GM12801 (cell line): ENCODE data around the gene CDKN1C.

Experiments used
- TF ChIP-seq, protein P1 (sequence below): IDR thresholded peaks from one replicate; pipeline ENCODE4 v1.5.1; 2011; ENCODE audit warnings: control low read depth; ENCODE audit not compliant: insufficient read length; ENCODE audit errors: extremely low read depth

CDKN1C gene

GRCh38 chr11:2909133-2909902, 23.7 kb upstream of the CDKN1C start:
- TF ChIP-seq, protein P1, sequence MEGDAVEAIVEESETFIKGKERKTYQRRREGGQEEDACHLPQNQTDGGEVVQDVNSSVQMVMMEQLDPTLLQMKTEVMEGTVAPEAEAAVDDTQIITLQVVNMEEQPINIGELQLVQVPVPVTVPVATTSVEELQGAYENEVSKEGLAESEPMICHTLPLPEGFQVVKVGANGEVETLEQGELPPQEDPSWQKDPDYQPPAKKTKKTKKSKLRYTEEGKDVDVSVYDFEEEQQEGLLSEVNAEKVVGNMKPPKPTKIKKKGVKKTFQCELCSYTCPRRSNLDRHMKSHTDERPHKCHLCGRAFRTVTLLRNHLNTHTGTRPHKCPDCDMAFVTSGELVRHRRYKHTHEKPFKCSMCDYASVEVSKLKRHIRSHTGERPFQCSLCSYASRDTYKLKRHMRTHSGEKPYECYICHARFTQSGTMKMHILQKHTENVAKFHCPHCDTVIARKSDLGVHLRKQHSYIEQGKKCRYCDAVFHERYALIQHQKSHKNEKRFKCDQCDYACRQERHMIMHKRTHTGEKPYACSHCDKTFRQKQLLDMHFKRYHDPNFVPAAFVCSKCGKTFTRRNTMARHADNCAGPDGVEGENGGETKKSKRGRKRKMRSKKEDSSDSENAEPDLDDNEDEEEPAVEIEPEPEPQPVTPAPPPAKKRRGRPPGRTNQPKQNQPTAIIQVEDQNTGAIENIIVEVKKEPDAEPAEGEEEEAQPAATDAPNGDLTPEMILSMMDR: no peak

DNA sequence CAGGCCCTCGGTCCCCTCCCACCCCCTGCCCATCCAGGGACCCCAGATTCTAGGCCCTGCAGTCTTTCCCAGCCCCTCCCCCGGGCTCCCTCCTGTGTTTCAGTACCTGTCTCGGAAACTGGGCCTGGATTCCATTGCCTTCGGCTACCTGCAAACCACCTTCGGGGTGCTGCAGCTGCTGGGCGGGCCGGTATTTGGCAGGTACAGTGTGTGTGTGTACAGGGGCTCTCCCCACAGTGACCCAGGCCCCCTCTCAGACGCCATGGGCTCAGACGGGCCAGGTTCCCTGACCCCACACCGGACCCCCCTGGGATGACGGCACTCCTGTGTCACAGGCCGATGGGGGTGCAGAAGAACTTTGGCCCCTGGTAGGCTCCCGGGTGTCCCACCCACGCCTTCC, 22.6 kb upstream of the CDKN1C start:
- TF ChIP-seq, protein P1: no peak

DNA sequence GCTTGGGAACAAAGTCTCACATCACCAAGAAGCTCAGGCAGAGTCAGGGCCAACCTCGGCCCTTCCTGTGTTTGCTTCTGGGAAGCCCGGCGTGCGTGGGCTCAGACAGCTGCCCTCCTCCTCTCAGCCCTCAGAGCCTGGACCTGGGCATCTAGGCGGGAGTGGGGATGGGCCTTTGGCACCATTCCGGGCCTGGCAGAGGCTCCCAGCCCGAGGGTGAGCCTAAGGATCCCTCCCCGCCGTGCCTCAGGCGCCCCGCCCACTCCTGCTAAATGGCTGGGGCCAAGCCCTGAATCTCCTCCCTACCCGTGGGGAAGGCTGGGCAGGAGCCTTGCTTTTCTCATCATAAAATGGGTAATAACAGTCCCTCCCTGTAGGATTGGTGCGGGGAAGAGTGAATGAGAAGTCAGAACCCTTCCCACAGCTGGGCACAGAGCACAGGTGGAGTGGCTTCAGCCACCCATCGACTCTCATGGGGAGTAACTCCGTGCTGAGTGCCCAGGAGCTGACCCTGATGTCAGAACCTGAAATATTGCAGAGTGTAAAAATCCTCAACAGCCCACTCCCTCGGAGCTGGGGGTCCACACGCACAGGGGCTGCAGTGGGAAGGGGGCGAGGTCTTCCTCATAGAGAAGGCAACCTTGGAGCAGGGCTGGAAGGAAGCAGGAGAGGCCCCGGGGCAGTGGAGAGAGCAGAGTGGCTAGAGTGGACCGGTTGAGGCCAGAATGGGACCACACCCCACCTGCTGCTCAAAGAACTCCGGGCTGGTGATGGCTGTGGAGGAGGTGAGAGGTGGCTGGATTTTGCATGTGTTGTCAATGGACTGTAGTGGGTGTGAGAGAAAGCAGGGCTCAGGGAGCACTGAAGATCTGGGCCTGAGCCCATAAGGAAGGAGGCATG, 18.8 kb upstream of the CDKN1C start:
- TF ChIP-seq, protein P1: no peak

GRCh38 chr11:2903672-2904011, 18.1 kb upstream of the CDKN1C start:
- TF ChIP-seq, protein P1: no peak

DNA sequence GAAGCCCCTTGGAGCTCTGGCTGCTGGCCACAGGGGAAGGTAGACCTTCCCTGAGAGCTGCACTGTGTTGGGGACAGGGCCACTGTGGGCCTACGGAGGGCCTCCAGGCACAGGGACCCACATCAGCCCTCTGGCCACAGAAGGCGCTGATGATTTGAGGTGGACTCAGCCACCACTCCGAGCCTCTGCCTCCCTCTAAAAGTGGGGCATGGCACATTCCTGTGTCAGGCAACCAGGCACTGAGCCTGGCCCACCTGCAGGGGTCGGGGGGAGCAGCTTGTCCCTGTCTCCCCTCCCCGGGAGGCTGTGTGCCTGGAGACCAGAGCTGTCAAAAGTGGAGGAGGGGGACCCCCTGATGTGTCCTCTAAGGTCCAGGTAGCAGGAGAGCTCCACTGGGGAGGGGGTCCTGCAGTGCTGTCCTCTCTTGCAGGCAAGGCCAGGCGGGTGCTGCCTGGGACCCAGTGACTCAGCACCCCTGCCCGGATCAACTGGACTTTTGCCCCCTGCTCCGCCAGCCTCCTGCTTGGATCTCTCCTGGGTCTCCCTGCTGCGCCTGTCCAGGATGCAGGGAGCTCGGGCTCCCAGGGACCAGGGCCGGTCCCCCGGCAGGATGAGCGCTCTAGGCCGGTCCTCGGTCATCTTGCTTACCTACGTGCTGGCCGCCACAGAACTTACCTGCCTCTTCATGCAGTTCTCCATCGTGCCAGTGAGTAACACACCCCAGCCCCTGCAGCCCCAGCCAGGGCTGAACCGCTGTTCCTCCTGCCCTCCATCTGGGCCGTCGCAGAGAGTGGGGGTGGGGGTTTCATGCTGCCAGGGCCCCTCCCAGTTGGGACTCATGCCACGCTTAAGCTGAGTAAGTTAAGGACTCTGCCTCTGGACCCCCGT, 17.5 kb upstream of the CDKN1C start:
- TF ChIP-seq, protein P1: no peak

GRCh38 chr11:2901854-2902783, 16.5 kb upstream of the CDKN1C start:
- TF ChIP-seq, protein P1: no peak
